A172 (cell line): ENCODE results near the gene TMEM147. TPM values are rescaled to one million over a fixed set of nuclear protein-coding genes. Genes with fewer than 3 reads are reported as not detected.

Source experiments
- DNase-seq: peaks from one replicate; pipeline ENCODE4 v3.0.0-alpha.2; 2015; ENCODE audit warnings: low spot score
- total RNA-seq: library from RNA; depleted of rRNA; stranded (reverse); fragments of >200 nt; shearing (Covaris generic); gene quantifications from 2 replicates; pipeline ENCODE4 v1.2.3, GENCODE V29; 2014; rRNA removed

Gene TMEM147
- total RNA-seq = 167 and 204 TPM in 2 replicates

DNA sequence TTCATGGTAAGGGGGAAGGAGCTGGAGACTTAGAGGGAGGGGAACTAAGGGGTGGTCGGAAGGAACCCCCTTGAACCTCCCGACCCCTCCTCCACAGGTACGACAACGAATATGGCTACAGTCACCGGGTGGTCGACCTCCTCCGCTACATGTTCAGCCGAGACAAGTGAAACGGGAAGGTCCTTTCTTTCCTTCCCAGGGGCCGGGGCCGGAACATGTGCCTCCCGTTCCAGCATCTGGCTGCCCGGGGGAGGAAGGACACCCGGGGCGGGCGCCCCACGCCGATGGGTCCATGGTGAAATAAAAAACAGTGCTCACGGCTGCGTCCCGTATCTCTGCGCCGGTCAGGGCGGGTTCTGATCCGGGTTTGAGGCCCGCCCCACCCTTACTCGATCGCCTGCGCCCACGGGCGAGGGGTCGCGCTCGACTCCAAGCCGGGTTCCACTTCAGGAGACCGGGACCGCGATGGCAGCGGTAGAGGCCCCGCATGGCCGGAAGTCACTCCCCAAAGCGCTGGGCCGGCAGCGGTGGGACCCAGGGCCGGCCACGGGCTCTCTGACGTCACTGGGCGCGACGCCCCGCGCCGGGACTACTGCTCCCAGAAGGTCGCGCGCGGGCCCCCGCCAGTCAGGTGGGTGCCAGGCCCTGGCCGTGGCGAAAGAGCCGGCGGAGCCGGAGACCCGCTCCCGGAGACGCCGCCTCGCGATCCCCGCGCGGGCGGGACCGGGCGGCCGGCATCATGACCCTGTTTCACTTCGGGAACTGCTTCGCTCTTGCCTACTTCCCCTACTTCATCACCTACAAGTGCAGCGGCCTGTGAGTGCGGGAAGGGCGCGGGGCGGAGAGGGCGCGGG, at the start of gene TMEM147:
Gene TMEM147 (plus strand): TSS at position 626 of the 854 bp plus-strand sequence. CDS start 114 bp downstream, at position 740.
- peak; percentile 82 for DNase-seq

GRCh38 chr19:35497406-35497805, 48.0 kb upstream of the TMEM147 start:
- no peak for DNase-seq

GRCh38 chr19:35498220-35498619, 47.2 kb upstream of the TMEM147 start:
- DNase-seq = no peak

GRCh38 chr19:35498984-35499527, 46.4 kb upstream of the TMEM147 start:
- DNase-seq = no peak

DNA sequence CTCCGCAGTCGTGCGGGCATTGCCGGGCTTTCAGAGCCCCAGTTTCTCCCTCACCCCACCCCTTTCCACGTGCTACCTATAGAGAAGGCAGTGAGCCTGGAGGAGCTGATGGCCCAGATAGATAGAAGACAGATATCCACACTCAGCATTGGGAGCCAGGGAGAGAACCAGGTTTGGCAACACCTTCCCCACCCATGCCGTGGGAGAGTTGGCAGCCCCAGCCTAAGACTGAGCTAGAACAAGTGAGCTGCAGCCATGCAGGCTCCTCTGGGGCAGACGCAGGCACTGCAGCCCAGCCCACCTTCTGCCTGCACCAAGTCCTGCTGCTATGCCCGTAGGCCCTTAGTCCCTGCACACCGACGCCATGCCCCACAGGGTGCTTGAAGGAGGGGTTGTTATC, 44.8 kb upstream of the TMEM147 start:
- DNase-seq = no peak

DNA sequence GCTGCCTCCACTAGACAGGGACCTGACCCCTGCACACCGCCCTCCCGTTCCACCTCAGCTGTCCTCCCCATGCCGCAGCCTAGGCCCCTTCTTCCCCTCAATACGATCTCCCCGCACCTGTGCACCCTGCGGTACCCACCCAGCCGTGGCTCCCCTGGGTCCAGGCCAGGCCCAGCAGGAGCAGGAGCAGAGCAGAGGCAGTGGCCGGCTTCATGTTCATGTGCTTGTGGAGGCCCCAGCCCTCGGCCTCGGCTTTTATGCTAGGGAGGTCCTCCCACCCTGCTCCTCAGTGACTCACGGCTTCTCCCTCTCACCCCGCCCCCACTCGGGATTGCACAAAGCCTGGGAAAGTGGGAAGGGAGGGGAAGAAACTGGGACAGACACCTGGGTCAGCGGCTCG, 43.7 kb upstream of the TMEM147 start:
- no peak for DNase-seq

- DNase-seq = no peak
These were observed 42.7 kb upstream of the TMEM147 start for GRCh38 chr19:35502751-35503150.

DNA sequence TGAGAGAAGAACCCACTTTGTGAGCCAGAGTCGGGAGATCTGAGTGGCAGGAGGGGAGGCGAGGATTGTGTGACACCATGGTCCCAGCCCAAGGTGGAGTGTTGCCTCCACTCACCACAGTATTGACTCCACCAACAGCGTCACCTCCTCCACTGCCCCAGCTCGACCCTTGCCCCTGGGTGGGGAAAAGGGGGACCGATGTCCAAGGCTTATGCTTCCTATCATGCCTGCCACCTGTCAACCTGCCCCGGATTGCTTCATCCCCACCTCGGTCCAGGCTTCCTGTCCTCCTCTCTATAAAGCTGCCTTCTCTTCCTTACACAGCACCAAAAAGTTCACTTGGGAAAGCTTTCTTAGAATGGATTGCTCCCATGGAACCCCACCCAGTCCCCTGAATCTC, 39.4 kb upstream of the TMEM147 start:
- no peak for DNase-seq

GRCh38 chr19:35507561-35507960, 37.9 kb upstream of the TMEM147 start:
- DNase-seq = no peak

DNA sequence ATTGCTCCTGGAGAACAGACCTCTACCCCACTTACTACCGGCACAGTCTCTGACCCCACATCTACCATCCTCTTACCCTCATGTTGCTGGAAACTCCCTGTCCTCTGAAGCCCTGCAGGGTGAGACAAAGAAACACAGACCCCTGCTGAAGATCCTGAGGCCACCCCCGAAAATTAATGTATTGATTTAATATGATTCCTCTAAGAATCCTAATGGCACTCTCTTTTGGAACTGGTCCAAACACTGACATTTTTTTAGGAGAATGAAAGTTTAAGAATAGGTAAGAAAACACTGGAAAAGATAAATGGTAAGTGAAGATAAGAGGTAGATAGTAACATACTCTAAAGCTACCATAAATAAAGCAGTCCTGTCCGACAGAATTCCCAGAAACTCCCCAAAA, 37.3 kb upstream of the TMEM147 start:
- no peak for DNase-seq

DNA sequence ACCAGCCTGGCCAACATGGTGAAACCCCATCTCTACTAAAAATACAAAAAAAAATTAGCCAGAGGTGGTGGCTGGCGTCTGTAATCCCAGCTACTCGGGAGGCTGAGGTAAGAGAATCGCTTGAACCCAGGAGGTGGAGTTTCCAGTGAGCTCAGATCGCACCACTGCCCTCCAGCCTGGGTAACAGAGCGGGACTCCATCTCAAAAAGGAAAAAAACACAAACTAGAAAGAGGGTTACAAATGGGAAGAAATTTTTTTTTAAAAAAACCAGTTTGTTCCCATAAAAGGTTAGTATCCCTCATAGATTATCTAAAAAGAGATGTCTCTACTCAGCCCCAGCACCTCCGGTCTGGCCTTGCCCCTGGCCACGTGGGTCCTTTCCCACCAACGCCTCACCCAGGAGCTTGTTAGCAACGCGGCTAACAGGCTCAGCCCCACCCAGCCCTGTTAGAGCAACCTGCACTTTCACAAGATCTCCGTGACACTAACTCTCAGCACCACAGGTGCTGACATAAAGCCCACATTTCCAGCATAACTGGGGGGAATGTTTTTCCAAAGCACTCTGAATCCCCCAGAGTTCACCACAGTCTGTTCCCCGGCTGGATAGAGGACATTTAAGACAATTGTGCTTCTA, 36.3 kb upstream of the TMEM147 start:
- DNase-seq = no peak

DNA sequence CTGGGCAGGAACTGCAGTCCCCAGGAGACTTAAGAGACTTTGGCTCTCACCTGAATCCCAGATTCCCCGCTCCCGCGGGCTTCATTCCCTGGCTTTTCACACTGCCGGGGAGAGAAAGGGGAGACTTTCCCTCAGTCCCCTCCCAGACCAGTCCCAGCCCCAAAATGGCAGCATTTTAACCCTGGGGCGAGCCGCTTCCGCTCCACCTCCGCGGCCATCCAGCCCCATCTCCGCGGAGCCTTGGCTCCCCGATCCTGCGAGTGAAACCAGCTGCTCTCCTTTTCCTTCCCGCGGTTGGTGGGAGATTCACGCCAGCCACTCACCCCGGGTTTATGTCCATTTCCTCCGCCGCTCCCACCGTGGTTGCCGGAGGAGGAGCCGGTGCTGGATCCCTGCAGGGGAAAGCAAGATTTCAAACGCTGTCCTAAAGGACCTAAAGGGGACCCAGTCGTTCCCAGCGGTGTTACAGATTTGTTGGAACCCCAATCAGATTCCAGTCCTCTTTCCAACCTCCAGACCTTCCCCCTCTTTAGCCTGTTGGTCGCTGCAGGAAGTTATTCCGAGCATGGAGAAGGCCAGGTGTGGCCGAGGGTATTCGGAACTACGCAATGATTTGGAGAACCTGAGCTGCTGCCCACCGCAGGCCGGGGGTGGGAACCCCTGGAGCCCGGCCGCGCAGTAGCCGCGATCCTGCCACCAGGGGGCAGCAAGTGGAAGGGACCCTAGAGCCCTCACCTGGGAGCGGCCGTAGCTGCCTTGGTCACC, 35.4 kb upstream of the TMEM147 start:
- DNase-seq = peak; percentile 54

- no peak for DNase-seq
These were observed 34.8 kb upstream of the TMEM147 start for GRCh38 chr19:35510626-35510964.

DNA sequence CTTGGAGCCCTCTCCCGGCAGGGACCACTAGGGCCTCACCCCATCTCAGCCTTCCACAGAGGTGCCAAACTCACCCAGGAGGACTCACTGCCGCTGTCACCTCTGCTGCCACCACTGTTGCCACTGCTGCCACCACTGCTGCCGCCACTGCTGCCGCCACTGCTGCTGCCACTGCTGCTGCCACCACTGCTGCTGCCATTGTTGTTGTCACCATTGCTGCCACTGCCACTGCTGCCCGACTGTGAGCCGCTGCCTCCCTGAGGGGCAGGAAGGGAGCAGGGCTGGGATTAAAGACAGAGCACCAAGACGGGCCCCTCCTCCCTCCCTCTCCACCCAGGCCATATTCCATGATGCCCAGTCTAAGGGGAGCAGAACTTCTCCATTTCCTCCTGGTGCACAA, 34.1 kb upstream of the TMEM147 start:
- no peak for DNase-seq

DNA sequence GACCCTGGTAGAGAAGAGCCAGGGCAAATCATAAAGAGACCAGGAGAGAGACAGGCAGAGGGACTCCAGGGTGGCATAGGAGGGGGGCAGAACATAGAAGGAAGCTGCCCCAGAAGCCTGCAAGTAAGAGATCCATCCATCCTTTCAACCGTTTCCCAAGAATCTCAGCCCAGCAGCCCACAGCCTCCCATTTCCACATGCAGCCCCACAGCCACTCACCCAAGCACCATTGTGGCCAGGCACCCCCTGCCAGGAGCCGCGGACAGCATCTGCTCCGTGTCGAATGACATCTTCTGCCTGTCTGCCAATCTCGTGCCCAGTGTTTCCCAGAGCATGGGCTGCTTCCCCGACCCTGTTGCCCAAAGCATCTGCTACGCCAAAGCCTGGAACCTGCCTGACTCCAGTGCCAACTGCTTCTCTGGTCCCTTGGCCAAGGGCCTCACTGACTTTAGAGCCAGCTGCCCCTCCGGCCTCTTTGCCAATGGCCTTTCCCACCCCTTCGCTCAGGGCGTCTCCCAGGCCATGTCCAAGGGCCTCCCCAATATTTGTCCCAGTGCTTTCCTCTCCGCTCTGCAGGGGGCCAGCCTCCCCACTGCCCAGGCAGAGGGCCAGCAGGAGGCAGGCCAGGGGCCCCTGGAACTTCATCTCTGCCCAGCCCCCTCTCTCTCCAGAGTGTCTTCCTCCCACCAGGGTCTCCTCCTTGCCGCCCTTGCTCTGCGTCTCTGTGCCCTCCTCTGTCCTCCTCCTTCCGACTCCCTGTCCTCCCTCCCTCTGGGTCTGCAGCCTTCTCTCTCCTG, 32.4 kb upstream of the TMEM147 start:
- no peak for DNase-seq

GRCh38 chr19:35513628-35514281, 31.7 kb upstream of the TMEM147 start, which contains the start of gene DMKN:
DMKN (minus strand) TSS chr19:35513649; CDS start chr19:35513475, 174 bp downstream.
- DNase-seq = no peak

- DNase-seq = no peak
These were observed 31.1 kb upstream of the TMEM147 start for GRCh38 chr19:35514282-35514809.

DNA sequence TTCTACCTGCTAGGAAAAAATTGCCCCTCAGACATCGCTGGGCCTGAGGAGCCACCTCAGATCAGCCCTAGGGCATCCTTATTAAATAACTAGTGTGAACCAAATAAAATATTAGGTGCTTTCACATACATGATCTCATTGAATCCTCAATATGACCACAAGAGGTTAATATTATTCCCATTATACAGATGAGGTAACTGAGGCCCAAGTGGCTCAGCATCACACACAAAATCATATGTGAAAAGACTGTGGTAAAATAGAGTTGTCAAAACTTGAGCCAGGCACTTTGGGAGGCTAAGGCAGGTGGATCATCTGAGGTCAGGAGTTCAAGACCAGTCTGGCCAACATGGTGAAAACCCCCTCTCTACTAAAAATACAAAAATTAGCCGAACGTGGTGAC, 29.1 kb upstream of the TMEM147 start:
- DNase-seq = no peak

- DNase-seq = no peak
These were observed 28.1 kb upstream of the TMEM147 start for GRCh38 chr19:35517342-35517741.

DNA sequence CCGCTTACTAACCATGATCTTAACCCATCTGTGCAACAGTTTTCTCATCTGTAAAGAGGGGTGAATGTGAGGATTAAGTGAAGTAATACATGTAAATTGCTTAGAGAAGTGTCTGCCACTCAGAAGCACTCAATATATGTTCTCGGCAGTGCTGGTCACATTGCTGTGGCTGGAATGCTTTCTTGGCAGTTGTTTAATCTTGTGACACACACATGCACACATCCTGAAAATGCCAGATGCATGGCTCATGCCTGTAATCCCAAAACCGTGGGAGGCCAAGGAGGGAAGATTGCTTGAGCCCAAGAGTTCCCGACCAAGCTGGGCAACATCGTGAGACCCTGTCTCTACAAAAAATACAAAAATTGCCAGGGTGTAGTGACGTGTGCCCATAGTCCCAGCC, 27.1 kb upstream of the TMEM147 start:
- DNase-seq = peak; percentile 88

DNA sequence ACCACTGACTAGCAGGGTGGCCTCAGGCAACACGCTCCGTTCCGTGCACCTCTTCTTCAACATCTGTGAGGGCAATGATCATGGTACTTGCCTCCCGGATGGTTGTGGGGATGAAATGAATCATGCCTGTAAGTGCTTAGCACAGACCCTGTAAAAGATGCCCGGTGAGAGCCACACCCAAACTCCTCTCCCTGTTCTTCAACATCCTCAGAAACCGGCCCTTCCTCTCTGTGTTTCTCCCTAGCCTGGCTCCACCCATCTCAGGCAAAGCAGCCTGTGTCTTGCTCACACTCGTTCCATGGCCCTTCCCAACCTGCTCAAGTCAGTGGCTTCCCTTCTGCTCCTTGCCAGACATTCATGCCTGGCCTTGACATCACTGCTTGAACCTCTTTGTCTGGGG, 26.1 kb upstream of the TMEM147 start:
- DNase-seq = peak; percentile 65
